Peyer's patch (tissue), 4 donors: Measurements from ENCODE around the gene CACHD1. TPM values are rescaled to one million over a fixed set of nuclear protein-coding genes. Genes with fewer than 3 reads are reported as not detected.
A peak's percentile ranks its signal among the peaks of the same experiment; 100 is the strongest.

ENCODE experiments used
- DNase-seq, 3 donors: peaks; one replicate each; pipeline ENCODE4 v3.0.0-alpha.2; 2017 to 2019
- H3K27ac ChIP-seq, 4 donors: fragments of 200-600 bp; sonication (generic); one replicate each; pipeline ENCODE4 v1.5.1; 2016 to 2019
- H3K27me3 ChIP-seq, 2 donors: fragments of 200-600 bp; sonication (generic); one replicate each; pipeline ENCODE4 v1.5.1; 2019
- H3K36me3 ChIP-seq, 3 donors: fragments of 200-600 bp; sonication (generic); one replicate each; pipeline ENCODE4 v1.5.1; 2016 to 2019
- H3K4me1 ChIP-seq, 4 donors: fragments of 200-600 bp; sonication (generic); one replicate each; pipeline ENCODE4 v1.5.1; 2016 to 2019
- H3K4me3 ChIP-seq, 4 donors: fragments of 200-600 bp; sonication (generic); 1 replicate in 3 of 4; 2 replicates in 1 of 4; pipeline ENCODE4 v1.5.1; 2016 to 2019; ENCODE audit warnings: mild to moderate bottlenecking in 1 of 4
- H3K9me3 ChIP-seq, 4 donors: fragments of 200-600 bp; sonication (generic); one replicate each; pipeline ENCODE4 v1.5.1; 2016 to 2019; ENCODE audit warnings: mild to moderate bottlenecking in 1 of 4
- POLR2A ChIP-seq, 2 donors: fragments of 450-650 bp; IDR thresholded peaks; one replicate each; pipeline ENCODE4 v1.5.1; 2017; ENCODE audit warnings: antibody characterized with exemption in 2 of 2, mild to moderate bottlenecking in 2 of 2, moderate library complexity in 2 of 2
- total RNA-seq, 4 donors: library from RNA; depleted of rRNA; stranded (reverse); fragments of >200 nt; gene quantifications; one replicate each; pipeline ENCODE4 v1.1.0, GENCODE V29; 2016
- TF ChIP-seq, protein P1 (sequence below), 6 experiments: fragments of 450-650 bp in 4 of 6; fragments of 200-600 bp in 2 of 6; sonication (generic) in 1 of 6; IDR thresholded peaks; one replicate each; pipeline ENCODE4 v1.5.1; 2017 to 2019; ENCODE audit warnings: antibody characterized with exemption in 6 of 6, mild to moderate bottlenecking in 3 of 6, moderate library complexity in 1 of 6

Gene CACHD1
- total RNA-seq, 4 donors from 2014 or later: 3.3 to 10.7 (median 6.3) TPM

DNA sequence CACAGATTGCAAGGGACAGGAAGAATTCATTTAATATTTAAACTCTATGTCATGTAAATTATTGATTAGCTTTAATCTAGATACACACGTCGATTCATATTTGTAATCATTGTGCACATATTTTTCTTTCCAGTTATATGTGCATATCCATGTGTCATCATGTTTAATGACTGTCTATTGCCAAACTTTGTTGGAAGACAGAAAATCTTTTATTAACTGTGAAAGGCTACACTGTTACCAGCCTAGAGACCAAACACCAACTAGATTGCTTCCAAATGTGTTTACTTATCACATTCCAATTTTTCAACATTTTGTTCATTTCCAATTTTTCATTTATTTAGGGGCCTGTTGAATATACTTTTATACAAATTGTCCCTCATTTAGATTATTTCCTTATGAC, 43.2 kb upstream of the CACHD1 start:
- Histone ChIP-seq H3K4me1 (no peaks in the 10 kb centered on the region), H3K27me3 (no peaks in the 10 kb centered on the region), H3K27ac (no peak overlapping the region), H3K36me3 (no peaks in the 10 kb centered on the region), H3K4me3 (no peak overlapping the region), H3K9me3 (no peaks in the 10 kb centered on the region)
- TF ChIP-seq, protein P1, sequence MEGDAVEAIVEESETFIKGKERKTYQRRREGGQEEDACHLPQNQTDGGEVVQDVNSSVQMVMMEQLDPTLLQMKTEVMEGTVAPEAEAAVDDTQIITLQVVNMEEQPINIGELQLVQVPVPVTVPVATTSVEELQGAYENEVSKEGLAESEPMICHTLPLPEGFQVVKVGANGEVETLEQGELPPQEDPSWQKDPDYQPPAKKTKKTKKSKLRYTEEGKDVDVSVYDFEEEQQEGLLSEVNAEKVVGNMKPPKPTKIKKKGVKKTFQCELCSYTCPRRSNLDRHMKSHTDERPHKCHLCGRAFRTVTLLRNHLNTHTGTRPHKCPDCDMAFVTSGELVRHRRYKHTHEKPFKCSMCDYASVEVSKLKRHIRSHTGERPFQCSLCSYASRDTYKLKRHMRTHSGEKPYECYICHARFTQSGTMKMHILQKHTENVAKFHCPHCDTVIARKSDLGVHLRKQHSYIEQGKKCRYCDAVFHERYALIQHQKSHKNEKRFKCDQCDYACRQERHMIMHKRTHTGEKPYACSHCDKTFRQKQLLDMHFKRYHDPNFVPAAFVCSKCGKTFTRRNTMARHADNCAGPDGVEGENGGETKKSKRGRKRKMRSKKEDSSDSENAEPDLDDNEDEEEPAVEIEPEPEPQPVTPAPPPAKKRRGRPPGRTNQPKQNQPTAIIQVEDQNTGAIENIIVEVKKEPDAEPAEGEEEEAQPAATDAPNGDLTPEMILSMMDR (IDR thresholded peaks at IDR 0.05): no peak
- TF ChIP-seq POLR2A (IDR thresholded peaks at IDR 0.05): no peak
- DNase-seq: no peak

DNA sequence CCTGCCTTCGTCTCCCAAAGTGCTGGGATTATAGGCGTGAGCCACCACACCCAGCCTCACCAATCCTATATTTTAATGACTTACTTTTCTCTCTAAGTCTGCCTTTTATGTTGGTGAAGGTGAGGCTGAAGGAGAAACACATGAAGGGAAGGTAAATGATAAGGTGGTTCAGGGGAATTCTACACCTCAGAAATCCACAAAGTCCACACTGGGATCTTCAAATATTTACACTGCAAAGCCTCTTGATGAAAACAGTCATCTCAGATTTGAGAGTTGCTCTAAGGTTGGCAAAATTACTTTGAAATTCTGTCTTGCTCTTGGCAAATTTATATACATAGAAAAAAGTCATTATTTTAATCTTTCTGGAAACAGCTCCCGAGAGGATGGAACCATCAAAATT, 42.0 kb upstream of the CACHD1 start:
- H3K4me1 ChIP-seq: no peaks in the 10 kb centered on the region
- no peak overlapping the region for H3K27ac ChIP-seq
- no peak for DNase-seq
- H3K36me3 ChIP-seq: no peaks in the 10 kb centered on the region
- TF ChIP-seq, protein P1 (IDR thresholded peaks at IDR 0.05): no peak
- no peak for TF ChIP-seq POLR2A (IDR thresholded peaks at IDR 0.05)
- H3K4me3 ChIP-seq: no peak overlapping the region
- H3K27me3 ChIP-seq: no peaks in the 10 kb centered on the region
- H3K9me3 ChIP-seq: no peaks in the 10 kb centered on the region

DNA sequence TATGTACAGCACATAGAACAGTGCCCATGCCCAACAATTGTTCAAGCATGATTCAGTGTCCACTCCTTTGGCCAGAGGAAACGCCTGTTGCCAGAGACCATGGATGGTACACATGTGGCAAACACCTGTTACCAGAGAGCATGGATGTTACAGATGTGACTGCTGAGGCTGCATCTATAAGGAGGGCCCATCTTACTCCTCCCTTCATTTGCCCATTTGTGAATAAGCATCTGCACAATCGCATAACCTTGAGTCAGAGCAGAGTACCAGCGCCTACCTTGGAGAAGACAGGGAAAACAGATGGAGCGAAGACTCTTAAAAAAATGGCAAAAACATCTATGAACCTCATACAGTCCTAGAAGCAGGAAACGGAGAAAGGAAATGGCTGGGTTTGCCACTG, 36.6 kb upstream of the CACHD1 start:
- Histone ChIP-seq H3K27me3 (no peaks in the 10 kb centered on the region), H3K4me3 (no peak overlapping the region), H3K27ac (no peak overlapping the region), H3K9me3 (no peaks in the 10 kb centered on the region), H3K4me1 (no peaks in the 10 kb centered on the region), H3K36me3 (no peaks in the 10 kb centered on the region)
- no peak for DNase-seq
- TF ChIP-seq, protein P1 (IDR thresholded peaks at IDR 0.05): no peak
- TF ChIP-seq POLR2A (IDR thresholded peaks at IDR 0.05): no peak

DNA sequence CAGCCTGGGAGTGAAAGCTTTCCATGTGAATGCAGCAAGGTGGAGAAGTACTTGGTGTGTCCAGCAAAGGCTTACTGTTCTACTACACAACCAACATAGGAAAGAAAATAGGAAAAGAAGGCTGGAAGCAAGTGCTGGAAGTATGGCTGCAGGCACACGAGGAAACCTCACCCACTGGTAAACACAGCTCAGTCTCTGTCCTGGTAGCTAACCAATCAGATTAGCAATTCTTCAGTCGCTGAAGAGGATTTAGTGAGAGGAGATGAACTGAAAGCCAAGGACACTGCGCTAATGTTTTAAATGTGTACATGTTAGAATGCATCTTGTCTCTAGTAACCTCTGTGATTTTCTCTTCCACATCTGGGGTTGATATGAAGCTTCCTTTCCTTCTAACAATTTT, 36.2 kb upstream of the CACHD1 start:
- Histone ChIP-seq H3K36me3 (no peaks in the 10 kb centered on the region), H3K4me3 (no peak overlapping the region), H3K27me3 (no peaks in the 10 kb centered on the region), H3K9me3 (no peaks in the 10 kb centered on the region), H3K27ac (no peak overlapping the region), H3K4me1 (no peaks in the 10 kb centered on the region)
- TF ChIP-seq, protein P1 (IDR thresholded peaks at IDR 0.05): no peak
- TF ChIP-seq POLR2A (IDR thresholded peaks at IDR 0.05): no peak
- DNase-seq: no peak

DNA sequence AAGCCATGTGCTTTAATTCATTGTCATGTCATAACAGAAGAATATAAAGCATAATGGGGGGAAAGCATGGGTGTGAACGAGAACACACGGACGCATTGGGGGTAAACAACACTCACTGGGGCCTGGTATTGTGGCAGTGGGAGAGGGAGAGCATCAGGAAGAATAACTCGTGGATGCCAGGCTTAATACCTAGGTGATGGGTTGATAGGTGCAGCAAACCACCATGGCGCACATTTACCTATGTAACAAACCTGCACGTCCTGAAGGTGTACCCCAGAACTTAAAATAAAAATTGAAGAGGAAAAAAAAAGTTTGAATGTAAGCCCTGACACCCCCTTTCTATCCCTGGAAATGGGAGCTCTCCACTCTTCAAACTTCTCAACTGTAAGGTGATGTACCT, 34.9 kb upstream of the CACHD1 start:
- Histone ChIP-seq H3K36me3 (no peaks in the 10 kb centered on the region), H3K9me3 (no peaks in the 10 kb centered on the region), H3K4me1 (no peaks in the 10 kb centered on the region), H3K27me3 (no peaks in the 10 kb centered on the region), H3K4me3 (no peak overlapping the region), H3K27ac (no peak overlapping the region)
- no peak for DNase-seq
- no peak for TF ChIP-seq POLR2A (IDR thresholded peaks at IDR 0.05)
- TF ChIP-seq, protein P1 (IDR thresholded peaks at IDR 0.05): no peak

DNA sequence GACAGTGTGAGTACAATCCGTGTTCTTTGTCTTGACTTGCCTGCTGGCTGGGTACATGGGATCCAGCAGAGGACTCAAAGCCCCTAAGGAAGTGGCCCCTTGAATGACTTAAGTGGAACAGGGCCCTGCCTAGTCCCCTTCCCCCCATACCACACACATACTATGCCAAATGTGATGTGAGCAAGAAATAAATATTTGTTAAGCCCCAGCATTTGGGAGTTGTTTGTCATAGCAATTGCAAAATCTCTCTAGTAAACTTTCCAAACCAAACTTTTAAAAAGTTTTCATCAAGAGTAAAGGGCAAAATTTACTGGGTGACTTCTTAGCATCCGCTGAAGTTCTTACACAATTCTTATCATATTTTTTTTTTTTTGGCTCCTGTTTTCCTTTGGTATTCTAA, 32.5 kb upstream of the CACHD1 start:
- no peak for DNase-seq
- TF ChIP-seq, protein P1 (IDR thresholded peaks at IDR 0.05): no peak
- TF ChIP-seq POLR2A (IDR thresholded peaks at IDR 0.05): no peak
- H3K36me3 ChIP-seq: no peaks in the 10 kb centered on the region
- H3K4me1 ChIP-seq: no peaks in the 10 kb centered on the region
- H3K27me3 ChIP-seq: no peaks in the 10 kb centered on the region
- H3K4me3 ChIP-seq: no peak overlapping the region
- no peaks in the 10 kb centered on the region for H3K9me3 ChIP-seq
- H3K27ac ChIP-seq: peak overlapping the region in 1 of 4 donors; percentile 35
